ENCODE data around the gene C5orf24.

DNA sequence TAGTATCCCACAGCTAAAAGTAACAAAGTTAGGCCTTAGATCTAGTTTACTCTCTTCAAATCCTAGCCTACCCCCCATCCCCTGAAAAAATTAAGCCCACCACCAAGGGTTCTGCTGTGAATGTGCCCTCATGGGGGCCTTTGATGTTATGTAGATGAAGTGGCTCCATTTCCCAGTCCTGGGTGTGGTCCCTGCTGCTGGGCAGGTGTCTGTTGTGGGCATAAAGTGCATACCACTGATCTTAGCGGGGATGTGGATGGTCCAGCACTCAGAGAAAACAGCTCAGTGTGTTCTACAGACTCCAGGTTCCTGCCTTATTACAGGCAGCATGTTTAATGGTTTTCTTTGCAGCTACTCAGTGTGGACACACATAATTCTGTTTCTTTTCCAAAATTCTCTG, 61.0 kb downstream of the C5orf24 start:
- TF ChIP-seq, protein P1, sequence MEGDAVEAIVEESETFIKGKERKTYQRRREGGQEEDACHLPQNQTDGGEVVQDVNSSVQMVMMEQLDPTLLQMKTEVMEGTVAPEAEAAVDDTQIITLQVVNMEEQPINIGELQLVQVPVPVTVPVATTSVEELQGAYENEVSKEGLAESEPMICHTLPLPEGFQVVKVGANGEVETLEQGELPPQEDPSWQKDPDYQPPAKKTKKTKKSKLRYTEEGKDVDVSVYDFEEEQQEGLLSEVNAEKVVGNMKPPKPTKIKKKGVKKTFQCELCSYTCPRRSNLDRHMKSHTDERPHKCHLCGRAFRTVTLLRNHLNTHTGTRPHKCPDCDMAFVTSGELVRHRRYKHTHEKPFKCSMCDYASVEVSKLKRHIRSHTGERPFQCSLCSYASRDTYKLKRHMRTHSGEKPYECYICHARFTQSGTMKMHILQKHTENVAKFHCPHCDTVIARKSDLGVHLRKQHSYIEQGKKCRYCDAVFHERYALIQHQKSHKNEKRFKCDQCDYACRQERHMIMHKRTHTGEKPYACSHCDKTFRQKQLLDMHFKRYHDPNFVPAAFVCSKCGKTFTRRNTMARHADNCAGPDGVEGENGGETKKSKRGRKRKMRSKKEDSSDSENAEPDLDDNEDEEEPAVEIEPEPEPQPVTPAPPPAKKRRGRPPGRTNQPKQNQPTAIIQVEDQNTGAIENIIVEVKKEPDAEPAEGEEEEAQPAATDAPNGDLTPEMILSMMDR (IDR thresholded peaks at IDR 0.05) = no peak
- TF ChIP-seq POLR2A (IDR thresholded peaks at IDR 0.05) = no peak
